ENCODE data around the gene SOX13. TPM values are rescaled to one million over a fixed set of nuclear protein-coding genes. Genes with fewer than 3 reads are reported as not detected.

SOX13 gene
- total and polyA plus RNA-seq, 10 of the 15 experiments (the other 5 are each of a cell fraction or from before 2014, with no cell fraction given): 0.04 to 0.31 (median 0.11) TPM; not detected in 7

- Histone ChIP-seq H3K4me3 (no peak overlapping the region), H3K27me3 (replicated peaks in 1 of 2; ENCODE audit: control insufficient read depth in 2 of 2, insufficient read depth in 2 of 2, low read length in 1 of 2) (peaks cover 5 to 7% of the 10 kb centered on the region in 2 experiments; a peak in 3 of 4 replicates), H3K36me3 (ENCODE audit: control insufficient read depth in 2 of 2, insufficient read depth in 2 of 2, low read length in 1 of 2) (no peaks in the 10 kb centered on the region), H3K79me2 (ENCODE audit: control insufficient read depth, insufficient read depth, low read length) (no peaks in the 10 kb centered on the region), H4K20me1 (ENCODE audit: control insufficient read depth, insufficient read depth) (no peaks in the 10 kb centered on the region), H3K4me2 (ENCODE audit: control insufficient read depth, insufficient read depth) (no peak overlapping the region), H3K27ac (ENCODE audit: control insufficient read depth, insufficient read depth) (no peak overlapping the region), H2AFZ (ENCODE audit: control insufficient read depth, low read depth, low read length) (no peak overlapping the region), H3K9ac (ENCODE audit: control insufficient read depth, insufficient read depth, low read length) (no peak overlapping the region), H3K4me1 (ENCODE audit: control insufficient read depth, insufficient read depth, low read length) (no peaks in the 10 kb centered on the region), H3K9me3 (replicated peaks; ENCODE audit: control insufficient read depth, insufficient read depth, low read length) (no peaks in the 10 kb centered on the region)
- in situ Hi-C loops (cut with MboI) (no loop called here), intact Hi-C loops (cut with micrococcal nuclease; ENCODE audit: unreplicated experiment) (no loop called here)
- no peak for FAIRE-seq
- DNase-seq (ENCODE audit: low read depth, low spot score): no peak
- ATAC-seq: no peak
- POLR2A ChIA-PET: no interaction called here
- BruUV-seq (replicated peaks): no TSS peak
- RAD21 ChIA-PET (ENCODE audit: unreplicated experiment): no interaction called here
- CTCF ChIA-PET: interaction anchor here (1.0 to 1.3 kb wide), 3 partner anchors 11 to 108 kb away, joined by 3 to 4 read pairs (median 3); no protein-coding TSS in a partner anchor
- SMC1A ChIA-PET (ENCODE audit: uncharacterized antibody, unreplicated experiment): interaction anchor here (1.1 kb wide), 1 partner anchor 21 kb away, joined by 3 read pairs; no protein-coding TSS in a partner anchor
- TF ChIP-seq POLR2A (IDR thresholded peaks at IDR 0.05; ENCODE audit: low read depth, low read length): no peak
- TF ChIP-seq MTA2 (IDR thresholded peaks at IDR 0.05; ENCODE audit: low read depth): no peak
- no peak for TF ChIP-seq MYB (IDR thresholded peaks at IDR 0.05; ENCODE audit: borderline replicate concordance, low read depth, low read length)
- TF ChIP-seq NKRF (conservative IDR thresholded peaks at IDR 0.05): no peak
- TF ChIP-seq SUZ12 (IDR thresholded peaks at IDR 0.05; ENCODE audit: unreplicated experiment): no peak
- TF ChIP-seq HSF1 (IDR thresholded peaks at IDR 0.05; ENCODE audit: low read depth, low read length): no peak
- TF ChIP-seq PBX3 (IDR thresholded peaks at IDR 0.05; ENCODE audit: insufficient replicate concordance, low read depth, low read length): no peak
- TF ChIP-seq ETV6 (conservative IDR thresholded peaks at IDR 0.05 in 1 of 2, IDR thresholded peaks at IDR 0.05 in 1 of 2; ENCODE audit: borderline replicate concordance in 1 of 2, low read depth in 1 of 2): no peak
- no peak for TF ChIP-seq TCF7 (IDR thresholded peaks at IDR 0.05; ENCODE audit: borderline replicate concordance)
- no peak for TF ChIP-seq EZH2 (IDR thresholded peaks at IDR 0.05; ENCODE audit: borderline replicate concordance, control insufficient read depth, low read depth, low read length)
- no peak for TF ChIP-seq NRF1 (conservative IDR thresholded peaks at IDR 0.05; ENCODE audit: low read depth, low read length)
- TF ChIP-seq SIN3A (IDR thresholded peaks at IDR 0.05; ENCODE audit: low read depth, low read length): no peak
- TF ChIP-seq YY1 (IDR thresholded peaks at IDR 0.05; ENCODE audit: low read depth, low read length): no peak
- TF ChIP-seq YBX1 (IDR thresholded peaks at IDR 0.05): no peak
- TF ChIP-seq TARDBP (IDR thresholded peaks at IDR 0.05; ENCODE audit: borderline replicate concordance): no peak
- no peak for TF ChIP-seq IKZF2 (IDR thresholded peaks at IDR 0.05)
- WGBS (ENCODE audit: insufficient coverage, insufficient replicate concordance, low lambda C conversion rate, missing lambda C conversion rate): 22% methylated on average over 2 of the region's 2 CpGs
Measured at GRCh38 chr1:204149107-204149506, 76.2 kb downstream of the SOX13 start.
